Tibial artery (tissue), 4 donors: ENCODE results near the gene TPD52L2.

Experiments
- DNase-seq, 2 donors: peaks; one replicate each; pipeline ENCODE4 v3.0.0-alpha.2; 2019
- H3K27ac ChIP-seq, 2 donors: fragments of 200-600 bp; sonication (generic) in 1 of 2; 1 replicate in 1 of 2; 2 replicates in 1 of 2; pipeline ENCODE4 v1.5.1; 2018 to 2019; ENCODE audit warnings: mild to moderate bottlenecking in 1 of 2
- H3K27me3 ChIP-seq, 2 donors: fragments of 200-600 bp; sonication (generic) in 1 of 2; one replicate each; pipeline versions ENCODE4 v1.5.1 to v1.6.0; 2016 to 2019
- H3K36me3 ChIP-seq, 3 donors: fragments of 200-600 bp; sonication (generic) in 2 of 3; one replicate each; pipeline ENCODE4 v1.5.1; 2016 to 2019; ENCODE audit warnings: mild to moderate bottlenecking in 2 of 3
- H3K4me1 ChIP-seq, 4 donors: fragments of 200-600 bp; sonication (generic) in 2 of 4; 1 replicate in 3 of 4; 2 replicates in 1 of 4; pipeline ENCODE4 v1.5.1; 2016 to 2019
- H3K4me3 ChIP-seq, 2 donors: fragments of 200-600 bp; sonication (generic) in 1 of 2; 1 replicate in 1 of 2; 2 replicates in 1 of 2; pipeline ENCODE4 v1.5.1; 2018 to 2019; ENCODE audit warnings: mild to moderate bottlenecking in 2 of 2
- H3K9me3 ChIP-seq, 3 donors: fragments of 200-600 bp; sonication (generic) in 1 of 3; one replicate each; pipeline ENCODE4 v1.5.1; 2016 to 2019
- intact Hi-C: fragments of 100-400 bp; cut with DNase I; formaldehyde crosslinking; loops from one replicate; pipeline ENCODE4 v1.15.0; 2023; ENCODE audit warnings: low total_unique reads
- TF ChIP-seq, protein P1 (sequence below), 2 experiments: fragments of 200-600 bp in 1 of 2; fragments of 450-650 bp in 1 of 2; IDR thresholded peaks; one replicate each; pipeline ENCODE4 v1.5.1; 2017 to 2019; ENCODE audit warnings: antibody characterized with exemption in 2 of 2, mild to moderate bottlenecking in 1 of 2, moderate library complexity in 1 of 2

The TPD52L2 gene

DNA sequence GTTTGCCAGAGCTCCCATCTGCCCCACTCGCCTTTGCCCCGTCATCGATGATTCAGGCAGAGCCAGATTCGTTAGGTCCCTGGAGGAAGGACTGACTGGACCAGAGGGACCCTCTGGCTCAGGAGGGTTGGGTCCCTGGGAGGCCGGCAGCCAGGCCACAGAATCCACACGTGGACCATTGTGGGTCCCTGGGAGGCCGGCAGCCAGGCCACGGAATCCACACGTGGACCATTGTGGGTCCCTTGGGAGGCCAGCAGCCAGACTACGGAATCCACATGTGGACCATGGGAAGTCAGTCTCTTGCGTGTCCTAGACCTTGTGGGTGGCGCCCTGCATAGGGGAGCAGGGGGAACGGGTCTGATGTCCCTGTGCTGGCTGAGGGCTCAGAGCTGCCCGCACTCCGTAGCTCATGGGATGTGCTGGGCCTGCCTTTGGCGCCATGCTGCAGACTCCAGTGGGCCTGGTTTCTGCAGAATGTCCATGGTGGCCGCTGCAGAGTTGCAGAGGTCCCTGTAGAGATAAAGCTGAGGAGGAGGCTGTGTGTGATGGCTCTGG is 67.6 kb downstream of the TPD52L2 start:
- peaks cover 49 to 92% (median 70%) of the 10 kb centered on the region in 3 donors for H3K36me3 ChIP-seq
- H3K4me3 ChIP-seq, result no peak overlapping the region
- no peak overlapping the region for H3K27ac ChIP-seq
- H3K27me3 ChIP-seq, result no peaks in the 10 kb centered on the region
- TF ChIP-seq, protein P1, sequence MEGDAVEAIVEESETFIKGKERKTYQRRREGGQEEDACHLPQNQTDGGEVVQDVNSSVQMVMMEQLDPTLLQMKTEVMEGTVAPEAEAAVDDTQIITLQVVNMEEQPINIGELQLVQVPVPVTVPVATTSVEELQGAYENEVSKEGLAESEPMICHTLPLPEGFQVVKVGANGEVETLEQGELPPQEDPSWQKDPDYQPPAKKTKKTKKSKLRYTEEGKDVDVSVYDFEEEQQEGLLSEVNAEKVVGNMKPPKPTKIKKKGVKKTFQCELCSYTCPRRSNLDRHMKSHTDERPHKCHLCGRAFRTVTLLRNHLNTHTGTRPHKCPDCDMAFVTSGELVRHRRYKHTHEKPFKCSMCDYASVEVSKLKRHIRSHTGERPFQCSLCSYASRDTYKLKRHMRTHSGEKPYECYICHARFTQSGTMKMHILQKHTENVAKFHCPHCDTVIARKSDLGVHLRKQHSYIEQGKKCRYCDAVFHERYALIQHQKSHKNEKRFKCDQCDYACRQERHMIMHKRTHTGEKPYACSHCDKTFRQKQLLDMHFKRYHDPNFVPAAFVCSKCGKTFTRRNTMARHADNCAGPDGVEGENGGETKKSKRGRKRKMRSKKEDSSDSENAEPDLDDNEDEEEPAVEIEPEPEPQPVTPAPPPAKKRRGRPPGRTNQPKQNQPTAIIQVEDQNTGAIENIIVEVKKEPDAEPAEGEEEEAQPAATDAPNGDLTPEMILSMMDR (IDR thresholded peaks at IDR 0.05), result no peak
- no peak for DNase-seq
- H3K4me1 ChIP-seq, result no peaks in the 10 kb centered on the region
- H3K9me3 ChIP-seq, result no peaks in the 10 kb centered on the region
- intact Hi-C loops, result no loop called here

DNA sequence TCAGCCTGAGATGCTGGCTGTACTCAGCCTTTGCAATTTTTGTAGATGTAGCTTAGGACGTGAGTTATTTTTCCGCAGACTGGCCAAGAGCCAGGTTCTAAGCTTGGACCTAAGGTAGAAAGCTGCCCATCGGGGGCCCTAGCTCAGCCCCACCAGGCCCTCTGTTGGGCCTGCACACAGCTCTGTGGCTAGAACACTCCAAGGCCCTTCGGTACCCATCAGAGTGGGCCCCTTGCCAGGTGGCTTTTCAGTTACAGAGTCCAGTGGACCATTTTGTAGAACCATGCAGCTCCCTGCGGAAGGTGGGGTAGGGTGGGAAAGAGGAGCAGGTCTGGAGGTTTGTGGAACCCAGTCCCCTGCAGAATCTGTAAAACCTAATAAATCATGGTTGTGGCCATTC is 68.6 kb downstream of the TPD52L2 start:
- no peak overlapping the region for H3K4me3 ChIP-seq
- TF ChIP-seq, protein P1 (IDR thresholded peaks at IDR 0.05), result no peak
- H3K4me1 ChIP-seq, result no peaks in the 10 kb centered on the region
- H3K9me3 ChIP-seq, result no peaks in the 10 kb centered on the region
- peaks cover 41 to 92% (median 64%) of the 10 kb centered on the region in 3 donors for H3K36me3 ChIP-seq
- no peak overlapping the region for H3K27ac ChIP-seq
- intact Hi-C loops, result no loop called here
- no peaks in the 10 kb centered on the region for H3K27me3 ChIP-seq
- DNase-seq, result no peak

DNA sequence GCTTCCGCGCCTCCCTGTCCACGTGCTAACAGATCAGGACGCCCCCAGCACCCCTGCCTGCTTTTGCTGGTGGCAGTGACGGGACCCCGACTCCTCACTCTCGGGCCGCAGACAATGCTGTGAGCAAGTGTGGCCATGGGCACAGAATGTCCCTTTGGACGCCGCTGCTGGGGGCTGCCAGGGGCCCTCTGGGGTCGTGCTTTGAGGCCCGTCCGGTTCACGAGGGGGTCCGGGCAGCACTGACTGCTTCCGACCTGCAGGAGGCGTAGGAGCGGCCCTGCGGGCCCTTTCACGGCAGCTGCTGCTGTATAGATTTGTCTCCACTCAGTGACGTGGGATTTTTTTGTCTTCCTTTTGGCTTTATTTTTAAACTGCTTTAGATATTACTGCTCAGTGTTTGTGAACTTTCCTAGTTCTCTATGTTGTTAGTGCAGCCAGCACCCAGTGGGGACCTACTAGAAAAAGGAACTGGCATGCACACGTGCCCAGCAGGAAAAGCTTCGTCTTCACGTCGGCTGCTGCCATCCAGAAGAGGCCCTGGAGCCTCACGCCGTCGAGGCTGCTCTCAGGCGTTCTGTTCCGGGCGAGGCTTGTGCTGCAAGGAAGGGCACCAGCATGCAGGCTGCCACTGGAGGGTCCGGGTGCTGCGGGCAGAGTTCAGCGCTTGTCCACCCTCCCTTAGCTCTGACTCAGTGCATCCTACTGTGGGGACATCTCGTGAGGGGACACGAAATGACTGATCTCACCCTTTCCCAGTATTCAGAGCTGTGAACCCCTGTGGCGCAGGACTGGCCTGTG is 69.4 kb downstream of the TPD52L2 start:
- DNase-seq, result no peak
- Histone ChIP-seq H3K36me3 (peaks cover 32 to 92% (median 64%) of the 10 kb centered on the region in 3 donors), H3K27ac (no peak overlapping the region)

DNA sequence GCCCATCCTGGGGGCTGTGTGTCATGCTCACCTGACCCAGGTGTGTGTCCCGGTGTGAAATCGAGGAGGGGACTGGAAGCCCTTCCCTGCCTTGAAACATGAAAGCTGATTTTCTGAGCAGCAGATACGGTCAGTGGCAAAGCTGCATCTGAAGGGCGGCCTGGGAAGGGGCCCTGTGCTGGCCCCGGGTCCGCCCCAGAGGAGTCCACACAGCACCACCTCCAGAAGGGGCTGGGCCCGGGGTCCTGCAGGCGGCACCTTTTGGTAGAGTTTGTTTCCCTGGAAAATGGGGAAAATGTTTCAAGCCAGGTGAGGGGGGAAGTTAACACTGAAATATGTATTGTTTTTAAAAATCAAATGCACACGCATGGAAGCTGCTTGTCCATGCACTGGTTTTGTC is 70.4 kb downstream of the TPD52L2 start:
- no peak overlapping the region for H3K4me3 ChIP-seq
- H3K27ac ChIP-seq, result no peak overlapping the region
- no peak for DNase-seq
- intact Hi-C loops, result no loop called here
- H3K4me1 ChIP-seq, result no peaks in the 10 kb centered on the region
- H3K36me3 ChIP-seq, result peaks cover 26 to 92% (median 62%) of the 10 kb centered on the region in 3 donors
- H3K27me3 ChIP-seq, result no peaks in the 10 kb centered on the region
- TF ChIP-seq, protein P1 (IDR thresholded peaks at IDR 0.05), result no peak
- H3K9me3 ChIP-seq, result no peaks in the 10 kb centered on the region

More for the DNA sequence above, 69.4 kb downstream of the TPD52L2 start:
- intact Hi-C loops, result no loop called here
- TF ChIP-seq, protein P1 (IDR thresholded peaks at IDR 0.05), result no peak
- H3K9me3 ChIP-seq, result no peaks in the 10 kb centered on the region
- H3K27me3 ChIP-seq, result no peaks in the 10 kb centered on the region
- H3K4me1 ChIP-seq, result no peaks in the 10 kb centered on the region
- no peak overlapping the region for H3K4me3 ChIP-seq

DNA sequence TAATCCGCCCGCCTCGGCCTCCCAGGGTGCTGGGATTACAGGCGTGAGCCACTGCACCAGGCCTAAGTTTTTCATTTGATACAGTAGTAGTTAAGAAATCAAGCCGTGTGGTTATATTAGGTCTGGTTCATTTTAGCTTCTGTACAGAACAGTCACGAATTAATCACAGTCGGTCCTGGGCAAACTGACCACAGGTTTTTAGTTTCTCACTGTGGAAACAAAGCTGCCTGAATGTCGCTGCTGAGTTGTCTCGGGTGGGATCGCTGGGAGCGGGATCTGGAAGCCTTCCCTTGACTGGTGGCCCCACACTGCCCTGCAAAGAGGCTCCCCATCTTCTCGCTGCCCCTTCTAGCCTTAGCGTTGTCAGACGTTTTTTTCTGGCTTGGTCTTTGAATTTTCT is 72.5 kb downstream of the TPD52L2 start:
- intact Hi-C loops, result no loop called here

More for the DNA sequence above, 72.5 kb downstream of the TPD52L2 start:
- no peaks in the 10 kb centered on the region for H3K9me3 ChIP-seq
- no peak overlapping the region for H3K4me3 ChIP-seq
- TF ChIP-seq, protein P1 (IDR thresholded peaks at IDR 0.05), result no peak
- H3K27me3 ChIP-seq, result no peaks in the 10 kb centered on the region
- H3K27ac ChIP-seq, result no peak overlapping the region
- no peaks in the 10 kb centered on the region for H3K4me1 ChIP-seq
- H3K36me3 ChIP-seq, result peaks cover 13 to 85% (median 51%) of the 10 kb centered on the region in 3 donors
- no peak for DNase-seq
